SK-N-SH (cell line): Measurements from ENCODE around the gene KIAA0513. TPM values are rescaled to one million over a fixed set of nuclear protein-coding genes. Genes with fewer than 3 reads are reported as not detected.

Source experiments
- CTCF ChIA-PET: fragments of 300-600, 350-600 bp; formaldehyde crosslinking; extraction: SDS; loops from one replicate; lab custom pipeline; 2021; lab: Yijun Ruan, JAX
- POLR2A ChIA-PET: fragments of 350-600 bp; sonication (Branson Sonifier 250); formaldehyde crosslinking; extraction: SDS; loops from one replicate; lab custom pipeline; 2020; ENCODE audit warnings: antibody characterized with exemption, inconsistent platforms; lab: Yijun Ruan, JAX
- DNase-seq: peaks from one replicate; pipeline ENCODE4 v3.0.0; 2012
- H2AFZ ChIP-seq: fragments of 200-600 bp; sonication (generic); 2 replicates; pipeline ENCODE4 v1.8.1; 2016; ENCODE audit warnings: antibody characterized with exemption, mild to moderate bottlenecking, low read depth
- H3F3A ChIP-seq: fragments of 200-600 bp; sonication (generic); replicated peaks from 2 replicates; pipeline ENCODE3; 2016; ENCODE audit warnings: antibody characterized with exemption, mild to moderate bottlenecking; ENCODE audit not compliant: insufficient read depth
- H3K27ac ChIP-seq, 2 experiments: fragments of 200-500 bp in 1 of 2; fragments of 200-600 bp in 1 of 2; sonication (Bioruptor generic) in 1 of 2; sonication (generic), shearing (Covaris generic) in 1 of 2; 2 replicates each; pipeline versions ENCODE4 v1.5.1 to v1.6.1; 2014 to 2016; ENCODE audit warnings: low read depth in 2 of 2, inconsistent platforms in 1 of 2, low read length in 1 of 2, mild to moderate bottlenecking in 1 of 2, mixed read lengths in 1 of 2
- H3K27me3 ChIP-seq: fragments of 200-600 bp; sonication (generic), shearing (Covaris generic); 2 replicates; pipeline ENCODE4 v1.6.1; 2016; ENCODE audit warnings: mixed run types; ENCODE audit not compliant: insufficient read depth
- H3K36me3 ChIP-seq, 2 experiments: fragments of 200-500 bp in 1 of 2; fragments of 200-600 bp in 1 of 2; sonication (Bioruptor generic) in 1 of 2; sonication (generic) in 1 of 2; replicated peaks in 1 of 2; 2 replicates each; pipeline versions ENCODE3 to v1.5.1; 2014 to 2016; ENCODE audit warnings: low read length in 1 of 2, mild to moderate bottlenecking in 1 of 2; ENCODE audit not compliant: insufficient read depth in 2 of 2, control insufficient read depth in 1 of 2
- H3K4me1 ChIP-seq, 2 experiments: fragments of 200-500 bp in 1 of 2; fragments of 200-600 bp in 1 of 2; sonication (Bioruptor generic) in 1 of 2; sonication (generic), shearing (Covaris generic) in 1 of 2; 2 replicates each; pipeline versions ENCODE4 v1.5.1 to v1.6.1; 2014 to 2016; ENCODE audit warnings: low read depth in 1 of 2, low read length in 1 of 2, mixed run types in 1 of 2; ENCODE audit not compliant: insufficient read depth in 2 of 2, control insufficient read depth in 1 of 2
- H3K4me2 ChIP-seq: fragments of 200-600 bp; sonication (generic), shearing (Covaris generic); 2 replicates; pipeline ENCODE4 v1.6.1; 2017; ENCODE audit warnings: mixed run types
- H3K4me3 ChIP-seq, 2 experiments: fragments of 200-500 bp in 1 of 2; fragments of 200-600 bp in 1 of 2; sonication (Bioruptor generic) in 1 of 2; sonication (generic), shearing (Covaris generic) in 1 of 2; 2 replicates each; pipeline versions ENCODE4 v1.5.1 to v1.8.1; 2014 to 2016; ENCODE audit warnings: low read depth in 2 of 2, inconsistent platforms in 1 of 2, low read length in 1 of 2, mild to moderate bottlenecking in 1 of 2, mixed read lengths in 1 of 2, moderate library complexity in 1 of 2
- H3K79me2 ChIP-seq: fragments of 200-600 bp; sonication (generic); 2 replicates; pipeline ENCODE4 v1.8.1; 2017; ENCODE audit warnings: mild to moderate bottlenecking; ENCODE audit not compliant: insufficient read depth
- H3K9ac ChIP-seq: fragments of 200-600 bp; sonication (generic); 2 replicates; pipeline ENCODE4 v1.6.1; 2017; ENCODE audit warnings: mixed run types
- H3K9me2 ChIP-seq: fragments of 200-600 bp; sonication (generic); 2 replicates; pipeline ENCODE4 v1.6.1; 2017; ENCODE audit warnings: mixed run types
- H3K9me3 ChIP-seq: fragments of 200-600 bp; sonication (generic); 2 replicates; pipeline ENCODE4 v1.6.1; 2017; ENCODE audit warnings: mixed run types, mild to moderate bottlenecking, moderate library complexity
- H4K20me1 ChIP-seq: fragments of 200-600 bp; sonication (generic); 2 replicates; pipeline ENCODE4 v1.6.1; 2017; ENCODE audit warnings: mild to moderate bottlenecking, mixed run types; ENCODE audit not compliant: insufficient read depth
- ELF1 ChIP-seq: IDR thresholded peaks from 2 replicates; pipeline ENCODE4 v1.4.0; 2012
- EP300 ChIP-seq, 2 experiments: IDR thresholded peaks; 2 replicates each; pipeline versions ENCODE4 v1.4.0 to v1.6.1; 2012; ENCODE audit warnings: borderline replicate concordance in 1 of 2, low read depth in 1 of 2, low read length in 1 of 2
- FOSL2 ChIP-seq: IDR thresholded peaks from 2 replicates; pipeline ENCODE4 v1.4.0; 2012; ENCODE audit warnings: low read depth, mild to moderate bottlenecking, moderate library complexity, borderline replicate concordance
- IRF3 ChIP-seq: fragments of 150-350 bp; IDR thresholded peaks from 2 replicates; pipeline ENCODE4 v1.6.1; 2016; ENCODE audit warnings: mild to moderate bottlenecking, low read depth, low read length
- JUND ChIP-seq: IDR thresholded peaks from 2 replicates; pipeline ENCODE4 v1.4.0; 2012
- MAX ChIP-seq: IDR thresholded peaks from 2 replicates; pipeline ENCODE4 v1.4.0; 2012; ENCODE audit warnings: low read depth
- MEF2A ChIP-seq: IDR thresholded peaks from 2 replicates; pipeline ENCODE4 v1.4.0; 2012; ENCODE audit warnings: low read depth, borderline replicate concordance
- NFIC ChIP-seq: IDR thresholded peaks from 2 replicates; pipeline ENCODE4 v1.4.0; 2012; ENCODE audit warnings: borderline replicate concordance
- PBX3 ChIP-seq: IDR thresholded peaks from 2 replicates; pipeline ENCODE4; 2012
- POLR2AphosphoS5 ChIP-seq: IDR thresholded peaks from 2 replicates; pipeline ENCODE4 v1.6.1; 2012; ENCODE audit warnings: low read depth, low read length
- RCOR1 ChIP-seq: fragments of 150-350 bp; IDR thresholded peaks from 2 replicates; pipeline ENCODE4 v1.6.1; 2017; ENCODE audit warnings: antibody characterized with exemption, low read length
- SMC3 ChIP-seq: IDR thresholded peaks from 2 replicates; pipeline ENCODE4 v1.6.1; 2012; ENCODE audit warnings: low read depth, low read length, improper control_type of control experiment
- TAF1 ChIP-seq: IDR thresholded peaks from 2 replicates; pipeline ENCODE4 v1.6.1; 2012; ENCODE audit warnings: low read depth, mild to moderate bottlenecking, low read length, moderate library complexity, borderline replicate concordance
- TCF12 ChIP-seq: IDR thresholded peaks from 2 replicates; pipeline ENCODE4 v1.4.0; 2012
- YY1 ChIP-seq: IDR thresholded peaks from 2 replicates; pipeline ENCODE4 v1.4.0; 2012; ENCODE audit warnings: low read depth, mild to moderate bottlenecking
- ZBTB33 ChIP-seq: IDR thresholded peaks from 2 replicates; pipeline ENCODE4 v1.4.0; 2012; ENCODE audit warnings: low read depth, borderline replicate concordance
- WGBS: methylation state at CpG from one replicate; pipeline ENCODE4 v1.1.6; 2017; ENCODE audit warnings: low lambda C conversion rate; 5-methylcytosine and 5-hydroxymethylcytosine counted together
- polyA plus RNA-seq, 3 experiments: library from polyadenylated mRNA; depleted of rRNA; stranded (reverse); fragments of >200 nt; gene quantifications; 2 replicates each; pipeline ENCODE4 v1.2.3, GENCODE V29; 2012

KIAA0513 gene
- polyA plus RNA-seq, 1 of the 3 experiments (the other 2 are of a cell fraction), result 6.5 TPM

GRCh38 chr16:85092309-85092708 is 64.7 kb downstream of the KIAA0513 start:
- Histone ChIP-seq H3K9me3 (no peaks in the 10 kb centered on the region), H3K36me3 (no peaks in the 10 kb centered on the region), H3F3A (no peaks in the 10 kb centered on the region), H3K79me2 (no peaks in the 10 kb centered on the region), H4K20me1 (no peaks in the 10 kb centered on the region), H3K27me3 (peaks cover 10% of the 10 kb centered on the region), H3K4me3 (no peak overlapping the region), H3K9ac (no peak overlapping the region), H2AFZ (no peak overlapping the region), H3K9me2 (no peaks in the 10 kb centered on the region), H3K27ac (no peak overlapping the region), H3K4me1 (peaks cover 0 to 7% of the 10 kb centered on the region in 2 experiments; a peak in 1 of 4 replicates), H3K4me2 (no peak overlapping the region)
- WGBS, result 79% methylated on average over 9 of the region's 9 CpGs
- ChIA-PET CTCF (interaction anchor here (0.6 to 2.6 kb wide), 3 partner anchors 17 to 23 kb away, joined by 3 to 12 read pairs (median 3); no protein-coding TSS in a partner anchor), POLR2A (no interaction called here)
- DNase-seq, result no peak
- no peak for TF ChIP-seq RCOR1
- no peak for TF ChIP-seq POLR2AphosphoS5
- no peak for TF ChIP-seq FOSL2
- TF ChIP-seq SMC3, result no peak
- no peak for TF ChIP-seq PBX3
- TF ChIP-seq TCF12, result no peak
- TF ChIP-seq JUND, result no peak
- TF ChIP-seq EP300 (IDR thresholded peaks at IDR 0.05; ENCODE audit: borderline replicate concordance in 1 of 2, low read depth in 1 of 2, low read length in 1 of 2), result no peak
- no peak for TF ChIP-seq NFIC
- TF ChIP-seq YY1, result no peak
- TF ChIP-seq IRF3, result no peak
- no peak for TF ChIP-seq MAX
- no peak for TF ChIP-seq ZBTB33
- no peak for TF ChIP-seq ELF1
- TF ChIP-seq TAF1, result no peak
- no peak for TF ChIP-seq MEF2A
